Measurements from ENCODE around the gene NEK11.

NEK11 gene

GRCh38 chr3:131216330-131216729, 189.7 kb downstream of the NEK11 start:
- DNase-seq (ENCODE audit: low read depth, low spot score), result no peak
- no peak overlapping the region for H3K4me3 ChIP-seq (ENCODE audit: low read length)

DNA sequence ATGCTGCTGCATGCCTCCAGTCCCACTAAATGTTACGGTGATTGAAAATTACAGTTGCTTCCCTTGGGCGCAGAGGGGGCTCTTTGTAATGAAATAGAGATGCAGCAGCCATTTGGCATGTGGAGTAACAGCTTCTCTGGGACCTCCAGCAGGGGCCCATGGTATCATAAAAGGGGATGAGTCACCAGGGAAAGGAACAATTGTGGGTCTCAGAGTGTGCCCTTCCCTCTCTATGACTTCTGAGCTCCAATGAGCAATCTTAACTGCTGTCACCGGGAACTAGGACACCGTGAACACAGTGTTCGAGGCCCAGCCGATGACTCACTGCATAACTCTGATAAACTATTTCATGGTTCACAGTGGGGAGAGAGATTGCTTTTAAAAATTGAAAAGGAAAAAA, 190.1 kb downstream of the NEK11 start:
- no peak overlapping the region for H3K4me3 ChIP-seq (ENCODE audit: low read length)
- DNase-seq (ENCODE audit: low read depth, low spot score), result no peak

- H3K4me3 ChIP-seq (ENCODE audit: low read length), result no peak overlapping the region
- DNase-seq (ENCODE audit: low read depth, low spot score), result no peak
Observed at GRCh38 chr3:131217296-131217741, 190.6 kb downstream of the NEK11 start.

- no peak overlapping the region for H3K4me3 ChIP-seq (ENCODE audit: low read length)
- DNase-seq (ENCODE audit: low read depth, low spot score), result no peak
Observed at GRCh38 chr3:131218196-131218595, 191.5 kb downstream of the NEK11 start.

GRCh38 chr3:131221731-131222130, 195.1 kb downstream of the NEK11 start:
- no peak for DNase-seq (ENCODE audit: low read depth, low spot score)
- no peak overlapping the region for H3K4me3 ChIP-seq (ENCODE audit: low read length)

DNA sequence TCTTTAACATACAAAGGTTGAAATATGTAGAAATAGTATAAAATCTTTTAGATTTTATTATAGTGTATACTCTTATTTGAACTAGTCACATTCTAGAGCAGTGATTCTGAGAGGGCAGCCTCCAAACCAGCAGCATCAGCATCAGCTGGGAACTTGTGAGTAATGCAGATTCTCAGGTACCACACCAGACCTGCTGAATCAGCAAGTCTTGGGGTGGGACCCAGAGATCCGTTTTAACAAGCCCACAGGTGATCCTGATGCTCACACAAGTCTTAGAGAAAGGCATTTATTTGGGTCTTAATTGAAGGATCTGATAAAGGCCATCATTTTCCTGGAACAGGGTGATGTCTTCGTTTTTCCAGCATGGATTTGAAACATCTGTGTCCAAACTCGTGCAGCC, 195.9 kb downstream of the NEK11 start:
- DNase-seq (ENCODE audit: low read depth, low spot score), result no peak
- no peak overlapping the region for H3K4me3 ChIP-seq (ENCODE audit: low read length)

GRCh38 chr3:131223373-131224289, 197.0 kb downstream of the NEK11 start:
- DNase-seq (ENCODE audit: low read depth, low spot score), result peak; percentile 4
- H3K4me3 ChIP-seq (ENCODE audit: low read length), result no peak overlapping the region

DNA sequence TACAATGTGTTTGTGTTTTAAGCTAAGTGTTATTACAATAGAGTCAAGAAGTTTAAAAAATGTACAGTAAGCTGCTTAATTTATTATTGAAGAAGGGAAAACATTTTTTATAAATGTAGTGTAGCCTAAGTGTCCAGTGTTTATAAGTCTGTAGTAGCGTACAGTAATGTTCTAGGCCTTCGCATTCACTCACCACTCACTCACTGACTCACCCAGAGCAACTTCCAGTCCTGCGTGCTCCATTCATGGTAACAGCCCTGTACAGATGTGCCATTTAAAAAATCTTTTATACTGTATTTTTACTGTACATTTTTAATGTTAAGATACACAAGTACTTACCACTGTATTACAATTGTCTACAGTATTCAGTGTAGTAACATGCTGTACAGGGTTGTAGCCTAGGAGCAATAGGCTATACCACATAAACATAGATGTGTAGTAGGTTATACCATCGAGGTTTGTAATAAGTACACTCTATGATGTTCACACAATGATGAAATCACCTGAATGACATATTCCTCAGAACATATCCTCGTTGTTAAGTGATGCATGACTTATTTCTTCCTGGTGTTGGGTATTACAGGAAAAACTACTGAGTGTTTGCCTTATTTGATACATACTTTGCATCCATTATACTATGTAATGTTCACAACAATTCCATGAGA, 198.3 kb downstream of the NEK11 start:
- no peak overlapping the region for H3K4me3 ChIP-seq (ENCODE audit: low read length)
- DNase-seq (ENCODE audit: low read depth, low spot score), result no peak

DNA sequence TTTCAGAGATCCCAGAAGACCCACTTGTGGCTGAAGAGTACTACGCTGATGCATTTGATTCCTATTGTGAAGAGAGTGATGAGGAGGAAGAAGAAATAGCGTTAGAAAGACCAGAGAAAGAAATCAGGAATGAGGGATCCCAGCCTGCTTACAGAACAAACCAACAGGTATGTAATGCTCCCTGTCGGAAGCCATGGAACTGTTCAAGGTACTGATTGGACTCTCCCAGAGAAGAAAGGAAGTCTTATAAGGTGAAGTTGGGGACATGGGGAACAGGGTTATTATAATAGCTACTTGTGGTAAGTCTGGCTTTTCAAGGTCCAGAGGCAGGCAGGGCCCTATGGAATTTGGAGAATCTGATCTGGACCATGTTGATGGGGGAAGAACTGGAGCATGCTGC, 201.8 kb downstream of the NEK11 start:
- DNase-seq (ENCODE audit: low read depth, low spot score), result no peak
- H3K4me3 ChIP-seq (ENCODE audit: low read length), result no peak overlapping the region

DNA sequence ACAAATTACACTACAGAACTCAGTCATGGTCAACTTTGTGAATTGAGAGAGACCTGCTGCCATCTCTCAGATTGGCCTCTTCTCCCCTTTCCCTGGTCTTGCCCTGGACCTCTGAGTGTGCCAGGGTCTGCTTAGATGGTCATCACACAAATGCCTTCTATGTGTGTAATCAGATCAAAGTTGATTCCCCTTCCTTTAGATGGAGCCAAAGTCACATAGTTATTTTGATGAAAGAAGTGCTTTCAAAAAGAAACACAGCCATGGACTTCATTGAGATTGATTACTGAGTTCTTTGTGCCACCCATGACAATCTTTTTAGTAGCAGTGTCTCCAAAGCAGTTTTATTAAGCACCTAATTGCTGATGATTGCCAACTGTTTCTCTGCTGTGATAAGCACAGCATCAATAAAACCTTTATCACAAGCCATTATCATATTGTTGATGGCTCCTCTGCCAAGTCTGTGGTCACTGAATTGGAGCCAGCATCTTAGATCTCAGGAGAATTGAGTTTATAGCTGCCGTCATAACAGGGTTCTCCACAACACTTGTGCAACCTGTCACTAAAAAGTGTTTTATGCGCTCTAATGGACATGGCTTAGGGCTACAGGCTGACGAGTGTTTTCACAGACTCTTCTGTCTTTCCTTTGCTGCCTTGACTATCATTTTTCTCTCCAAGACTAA, 205.2 kb downstream of the NEK11 start:
- no peak overlapping the region for H3K4me3 ChIP-seq (ENCODE audit: low read length)
- DNase-seq (ENCODE audit: low read depth, low spot score), result no peak

- no peak for DNase-seq (ENCODE audit: low read depth, low spot score)
- no peak overlapping the region for H3K4me3 ChIP-seq (ENCODE audit: low read length)
Observed at GRCh38 chr3:131232711-131233267, 206.1 kb downstream of the NEK11 start.

GRCh38 chr3:131233900-131234668, 207.4 kb downstream of the NEK11 start:
- no peak for DNase-seq (ENCODE audit: low read depth, low spot score)
- no peak overlapping the region for H3K4me3 ChIP-seq (ENCODE audit: low read length)

DNA sequence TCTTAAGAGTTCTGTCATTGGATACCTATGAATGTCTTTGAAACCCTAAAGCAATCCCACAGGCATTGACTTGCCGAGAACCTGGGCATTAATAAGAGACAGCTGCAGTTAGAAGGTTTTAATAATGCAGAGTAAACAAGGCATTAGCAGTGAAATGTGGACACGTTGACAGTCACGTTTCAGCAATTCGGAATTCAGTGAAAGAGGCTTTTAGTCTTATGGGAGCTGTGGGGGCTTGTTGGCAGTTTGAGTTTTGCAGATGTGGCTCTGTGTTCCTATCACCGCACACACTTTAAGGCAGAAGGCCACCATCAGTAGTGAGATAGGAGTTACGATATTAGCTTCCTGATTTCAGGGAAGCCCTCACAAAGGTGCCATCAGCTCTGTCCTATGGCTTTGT, 209.7 kb downstream of the NEK11 start:
- no peak overlapping the region for H3K4me3 ChIP-seq (ENCODE audit: low read length)
- DNase-seq (ENCODE audit: low read depth, low spot score), result no peak

DNA sequence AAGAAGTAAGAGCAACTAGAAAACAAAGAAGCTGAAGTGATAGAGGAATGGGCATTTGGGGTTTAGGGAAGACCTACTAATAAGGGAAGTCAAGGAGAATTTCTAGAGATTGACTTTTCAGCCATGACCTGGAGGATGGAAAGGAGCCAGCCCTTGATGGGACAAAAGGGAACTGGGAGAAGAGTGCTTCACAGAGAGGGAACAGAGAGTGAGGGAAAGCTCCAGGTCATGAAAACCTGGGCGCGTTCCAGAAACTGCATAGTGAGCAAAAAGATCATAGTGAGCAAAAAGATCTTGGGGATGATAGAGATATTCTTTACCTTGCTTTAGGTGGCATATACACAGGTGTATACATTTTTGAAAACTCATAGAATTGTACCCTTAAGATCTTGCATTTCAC, 211.8 kb downstream of the NEK11 start:
- DNase-seq (ENCODE audit: low read depth, low spot score), result no peak
- no peak overlapping the region for H3K4me3 ChIP-seq (ENCODE audit: low read length)

DNA sequence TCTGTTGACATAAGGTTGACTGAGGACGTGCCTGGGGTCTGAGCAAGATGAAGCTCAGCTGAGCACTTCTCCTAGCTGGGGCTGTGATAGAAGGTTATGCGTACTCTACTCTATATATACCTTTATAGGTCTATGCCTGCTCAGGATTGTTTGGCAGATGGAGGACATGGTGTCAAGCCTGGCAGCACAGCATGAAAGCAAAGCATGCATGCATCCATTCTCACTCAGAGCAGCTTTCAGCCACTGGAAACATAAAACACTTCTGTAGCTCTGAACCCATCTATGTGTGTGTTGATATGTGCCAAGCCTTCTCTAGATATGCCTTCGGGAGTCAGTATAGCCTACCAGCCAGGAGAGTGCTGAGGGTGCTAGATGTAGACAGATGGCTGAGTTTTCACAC, 212.6 kb downstream of the NEK11 start:
- no peak overlapping the region for H3K4me3 ChIP-seq (ENCODE audit: low read length)
- DNase-seq (ENCODE audit: low read depth, low spot score), result no peak

DNA sequence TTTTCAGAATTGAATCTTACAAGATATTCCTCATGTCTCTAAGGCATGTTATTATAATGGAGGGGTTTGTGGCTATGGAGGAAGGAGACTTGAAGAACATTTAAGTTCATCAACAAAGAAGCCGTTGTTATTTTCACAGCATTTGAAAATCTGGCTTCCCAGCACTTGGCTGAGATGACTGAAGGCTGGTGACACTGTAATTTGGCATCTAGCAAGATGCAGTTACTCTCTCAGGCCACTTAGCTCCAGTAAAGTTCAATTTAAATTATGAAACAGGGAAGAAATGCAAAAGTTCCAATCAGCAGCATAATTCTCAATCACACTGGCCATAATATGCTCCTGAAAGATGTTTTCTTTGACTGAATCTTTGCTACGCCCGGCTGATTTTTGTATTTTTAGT, 215.5 kb downstream of the NEK11 start:
- H3K4me3 ChIP-seq (ENCODE audit: low read length), result no peak overlapping the region
- DNase-seq (ENCODE audit: low read depth, low spot score), result no peak

GRCh38 chr3:131250466-131250865, 223.8 kb downstream of the NEK11 start:
- no peak overlapping the region for H3K4me3 ChIP-seq (ENCODE audit: low read length)
- no peak for DNase-seq (ENCODE audit: low read depth, low spot score)

DNA sequence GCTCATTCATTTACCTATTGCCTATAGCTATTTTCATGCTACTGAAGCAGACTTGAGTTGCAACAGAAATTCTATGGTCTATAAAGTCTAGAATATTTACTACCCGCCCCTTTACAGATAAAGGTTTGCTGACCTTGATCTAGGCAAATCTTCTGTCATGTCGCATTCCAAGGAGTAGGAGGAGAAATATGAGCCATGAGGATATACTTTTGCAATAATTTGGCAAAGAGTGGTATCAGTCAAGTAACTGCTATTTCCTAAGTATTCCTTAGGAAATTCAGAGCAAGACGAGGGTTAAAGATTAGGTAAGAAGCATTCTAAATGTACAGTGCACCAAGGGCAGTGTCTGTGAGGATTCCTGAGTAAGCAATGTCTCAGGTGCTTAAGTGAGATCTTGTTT, 233.8 kb downstream of the NEK11 start:
- H3K4me3 ChIP-seq (ENCODE audit: low read length), result no peak overlapping the region
- DNase-seq (ENCODE audit: low read depth, low spot score), result no peak

DNA sequence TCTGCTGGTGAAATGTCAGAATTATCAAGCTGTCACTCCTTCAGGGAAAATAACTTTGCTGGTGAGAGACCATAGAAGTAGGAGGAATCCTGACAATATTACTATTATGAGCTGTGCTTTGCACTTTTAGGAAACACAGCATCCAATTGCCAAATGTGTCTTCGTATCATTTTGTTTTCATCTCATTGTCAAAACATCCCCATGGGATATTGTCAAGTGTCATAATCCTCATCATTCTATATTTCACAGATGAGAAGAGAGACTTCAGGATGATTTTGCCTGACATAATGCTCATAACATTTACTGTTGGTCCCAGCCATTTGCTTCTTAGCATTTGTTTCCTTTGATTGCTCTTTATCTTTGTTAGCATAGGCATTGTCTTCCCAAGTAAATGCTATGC, 234.4 kb downstream of the NEK11 start:
- H3K4me3 ChIP-seq (ENCODE audit: low read length), result no peak overlapping the region
- DNase-seq (ENCODE audit: low read depth, low spot score), result no peak
